IMR-90 (cell line): ENCODE measurements around the gene RGS14. TPM values are rescaled to one million over a fixed set of nuclear protein-coding genes. Genes with fewer than 3 reads are reported as not detected.

Experiments
- ATAC-seq: fragments of 200-7000 bp; cut with Tn5 transposase; 2 replicates; pipeline ENCODE4 v1.9.1; 2020; ENCODE audit warnings: low read depth, mild to moderate bottlenecking, moderate library complexity
- BruUV-seq: library from RNA; stranded (reverse); fragments of 400-500 nt; replicated peaks from 2 replicates; lab custom pipeline; 2021; lab: Mats Ljungman, UMichigan
- CTCF ChIA-PET: fragments of 300-600 bp; formaldehyde crosslinking; extraction: SDS; loops from one replicate; lab custom pipeline; 2021; ENCODE audit warnings: antibody characterized with exemption; lab: Yijun Ruan, JAX
- POLR2A ChIA-PET: fragments of 300-600 bp; sonication (Branson Sonifier 250); formaldehyde crosslinking; loops from one replicate; lab custom pipeline; 2022; ENCODE audit warnings: antibody characterized with exemption; ENCODE audit not compliant: unreplicated experiment; lab: Charles Lee
- DNase-seq: peaks from one replicate; pipeline ENCODE4 v3.0.0; 2013
- H2AFZ ChIP-seq: replicated peaks from 2 replicates; pipeline ENCODE3; 2013; ENCODE audit warnings: low read length, mild to moderate bottlenecking; ENCODE audit not compliant: poor library complexity
- H2AK5ac ChIP-seq: 2 replicates; pipeline ENCODE4 v1.6.1; 2013; ENCODE audit warnings: low read depth, low read length, inconsistent platforms
- H2AK9ac ChIP-seq: replicated peaks from 2 replicates; pipeline ENCODE3; 2013; ENCODE audit warnings: mild to moderate bottlenecking, low read depth, low read length, moderate library complexity; ENCODE audit not compliant: poor library complexity
- H2BK120ac ChIP-seq: 2 replicates; pipeline ENCODE4 v1.6.1; 2013; ENCODE audit warnings: low read depth, low read length, inconsistent platforms
- H2BK15ac ChIP-seq: 3 replicates; pipeline ENCODE4 v1.6.1; 2013; ENCODE audit warnings: low read depth, low read length, inconsistent platforms
- H2BK20ac ChIP-seq: 2 replicates; pipeline ENCODE4 v1.6.1; 2013; ENCODE audit warnings: low read depth, mild to moderate bottlenecking, inconsistent platforms, low read length, moderate library complexity
- H2BK5ac ChIP-seq: 2 replicates; pipeline ENCODE4 v1.6.1; 2013; ENCODE audit warnings: mild to moderate bottlenecking, low read depth, low read length, inconsistent platforms; ENCODE audit not compliant: poor library complexity, severe bottlenecking
- H3K14ac ChIP-seq: replicated peaks from 2 replicates; pipeline ENCODE4 v1.6.1; 2013; ENCODE audit warnings: low read depth, low read length, inconsistent platforms
- H3K18ac ChIP-seq: 2 replicates; pipeline ENCODE4 v1.6.1; 2013; ENCODE audit warnings: low read depth, low read length, control low read depth
- H3K23ac ChIP-seq: 2 replicates; pipeline ENCODE4 v1.6.1; 2013; ENCODE audit warnings: low read depth, low read length, inconsistent platforms
- H3K27ac ChIP-seq: 2 replicates; pipeline ENCODE4 v1.5.1; 2013; ENCODE audit warnings: mild to moderate bottlenecking, control low read depth, low read length; ENCODE audit not compliant: insufficient read depth
- H3K27me3 ChIP-seq: 2 replicates; pipeline ENCODE4 v1.6.1; 2013; ENCODE audit warnings: low read length; ENCODE audit not compliant: control insufficient read depth, insufficient read depth
- H3K36me3 ChIP-seq: 2 replicates; pipeline ENCODE4 v1.6.1; 2013; ENCODE audit warnings: low read length, mixed read lengths; ENCODE audit not compliant: control insufficient read depth, insufficient read depth
- H3K4ac ChIP-seq: 2 replicates; pipeline ENCODE4 v1.6.1; 2013; ENCODE audit warnings: low read depth, low read length, inconsistent platforms
- H3K4me1 ChIP-seq: 2 replicates; pipeline ENCODE4 v1.6.1; 2013; ENCODE audit warnings: low read length, mixed read lengths; ENCODE audit not compliant: control insufficient read depth, insufficient read depth
- H3K4me2 ChIP-seq: 2 replicates; pipeline ENCODE4 v1.6.1; 2013; ENCODE audit warnings: low read depth, mild to moderate bottlenecking, control low read depth, low read length, moderate library complexity
- H3K4me3 ChIP-seq: 2 replicates; pipeline ENCODE4 v1.5.1; 2013; ENCODE audit warnings: low read depth, mild to moderate bottlenecking, control low read depth, low read length, moderate library complexity; ENCODE audit not compliant: insufficient read depth
- H3K56ac ChIP-seq: 2 replicates; pipeline ENCODE4 v1.6.1; 2013; ENCODE audit warnings: low read length, inconsistent platforms; ENCODE audit not compliant: insufficient read depth; ENCODE audit errors: extremely low read depth
- H3K79me1 ChIP-seq, 2 experiments: 2 replicates each; pipeline ENCODE4 v1.6.1; 2013; ENCODE audit warnings: low read length in 2 of 2, inconsistent platforms in 1 of 2, low read depth in 1 of 2
- H3K9ac ChIP-seq: 2 replicates; pipeline ENCODE4 v1.6.1; 2013; ENCODE audit warnings: low read depth, low read length, control low read depth
- H3K9me1 ChIP-seq: 2 replicates; pipeline ENCODE4 v1.6.1; 2013; ENCODE audit warnings: low read length, inconsistent platforms; ENCODE audit not compliant: insufficient read depth
- H3K9me3 ChIP-seq: 2 replicates; pipeline ENCODE4 v1.6.1; 2013; ENCODE audit warnings: low read length; ENCODE audit not compliant: control insufficient read depth, insufficient read depth
- H4K20me1 ChIP-seq: 2 replicates; pipeline ENCODE4 v1.6.1; 2013; ENCODE audit warnings: low read length, inconsistent platforms; ENCODE audit not compliant: insufficient read depth
- H4K5ac ChIP-seq: 2 replicates; pipeline ENCODE4 v1.6.1; 2013; ENCODE audit warnings: mild to moderate bottlenecking, low read depth, low read length, control low read depth
- H4K8ac ChIP-seq, 2 experiments: 2 replicates each; pipeline ENCODE4 v1.6.1; 2013; ENCODE audit warnings: low read depth in 2 of 2, low read length in 2 of 2, control low read depth in 1 of 2, inconsistent platforms in 1 of 2
- H4K91ac ChIP-seq: 2 replicates; pipeline ENCODE4 v1.6.1; 2013; ENCODE audit warnings: low read depth, low read length, inconsistent platforms; ENCODE audit not compliant: insufficient read depth
- CEBPB ChIP-seq: IDR thresholded peaks from 2 replicates; pipeline ENCODE4 v1.6.1; 2012; ENCODE audit warnings: low read depth, low read length, improper control_type of control experiment
- FOS ChIP-seq: fragments of 150-350 bp; IDR thresholded peaks from 2 replicates; pipeline ENCODE4 v1.6.1; 2016; ENCODE audit warnings: low read depth, low read length
- MXI1 ChIP-seq: IDR thresholded peaks from 2 replicates; pipeline ENCODE4 v1.6.1; 2012; ENCODE audit warnings: low read depth, mild to moderate bottlenecking, low read length, moderate library complexity, borderline replicate concordance
- NFE2L2 ChIP-seq: fragments of 150-350 bp; IDR thresholded peaks from 2 replicates; pipeline ENCODE4 v1.6.1; 2016; ENCODE audit warnings: low read depth, mild to moderate bottlenecking, low read length
- RAD21 ChIP-seq: IDR thresholded peaks from 2 replicates; pipeline ENCODE4 v1.6.1; 2012; ENCODE audit warnings: low read length, improper control_type of control experiment
- SMC3 ChIP-seq: fragments of 150-350 bp; IDR thresholded peaks from 2 replicates; pipeline ENCODE4 v1.6.1; 2016; ENCODE audit warnings: low read depth, mild to moderate bottlenecking, antibody characterized with exemption, low read length, moderate library complexity
- WGBS, 2 experiments: methylation state at CpG; one replicate each; pipeline versions ENCODE4 v1.1.5 to v1.1.7; 2013; ENCODE audit warnings: missing lambda C conversion rate in 2 of 2; ENCODE audit not compliant: insufficient read length in 1 of 2; ENCODE audit errors: extremely low coverage in 2 of 2; 5-methylcytosine and 5-hydroxymethylcytosine counted together
- dilution Hi-C: fragments of 300-500 bp; cut with HindIII; formaldehyde crosslinking; loops from one replicate; pipeline ENCODE4 v1.14.3; 2018; ENCODE audit warnings: low sequenced_read_pairs; ENCODE audit not compliant: unreplicated experiment
- in situ Hi-C: fragments of 300-500 bp; cut with MboI; formaldehyde crosslinking; loops from 3 replicates; pipeline ENCODE4 v1.14.3; 2019; ENCODE audit warnings: low sequenced_read_pairs, inconsistent platforms, mixed read lengths
- intact Hi-C: fragments of 100-400 bp; cut with micrococcal nuclease; formaldehyde crosslinking; loops from 2 replicates; pipeline ENCODE4 v1.10.0; 2022
- polyA plus RNA-seq, 3 experiments: library from polyadenylated mRNA; depleted of rRNA; stranded (reverse); fragments of >200 nt; gene quantifications; 2 replicates each; pipeline ENCODE4 v1.2.3, GENCODE V29; 2012; ENCODE audit warnings: low replicate concordance in 1 of 3
- total RNA-seq: library from RNA; depleted of rRNA; stranded (reverse); fragments of >200 nt; gene quantifications from 2 replicates; pipeline ENCODE4 v1.2.3, GENCODE V29; 2012

The RGS14 gene
- total and polyA plus RNA-seq, 2 of the 4 experiments (the other 2 are of a cell fraction) = 1.1 to 6.5 TPM

DNA sequence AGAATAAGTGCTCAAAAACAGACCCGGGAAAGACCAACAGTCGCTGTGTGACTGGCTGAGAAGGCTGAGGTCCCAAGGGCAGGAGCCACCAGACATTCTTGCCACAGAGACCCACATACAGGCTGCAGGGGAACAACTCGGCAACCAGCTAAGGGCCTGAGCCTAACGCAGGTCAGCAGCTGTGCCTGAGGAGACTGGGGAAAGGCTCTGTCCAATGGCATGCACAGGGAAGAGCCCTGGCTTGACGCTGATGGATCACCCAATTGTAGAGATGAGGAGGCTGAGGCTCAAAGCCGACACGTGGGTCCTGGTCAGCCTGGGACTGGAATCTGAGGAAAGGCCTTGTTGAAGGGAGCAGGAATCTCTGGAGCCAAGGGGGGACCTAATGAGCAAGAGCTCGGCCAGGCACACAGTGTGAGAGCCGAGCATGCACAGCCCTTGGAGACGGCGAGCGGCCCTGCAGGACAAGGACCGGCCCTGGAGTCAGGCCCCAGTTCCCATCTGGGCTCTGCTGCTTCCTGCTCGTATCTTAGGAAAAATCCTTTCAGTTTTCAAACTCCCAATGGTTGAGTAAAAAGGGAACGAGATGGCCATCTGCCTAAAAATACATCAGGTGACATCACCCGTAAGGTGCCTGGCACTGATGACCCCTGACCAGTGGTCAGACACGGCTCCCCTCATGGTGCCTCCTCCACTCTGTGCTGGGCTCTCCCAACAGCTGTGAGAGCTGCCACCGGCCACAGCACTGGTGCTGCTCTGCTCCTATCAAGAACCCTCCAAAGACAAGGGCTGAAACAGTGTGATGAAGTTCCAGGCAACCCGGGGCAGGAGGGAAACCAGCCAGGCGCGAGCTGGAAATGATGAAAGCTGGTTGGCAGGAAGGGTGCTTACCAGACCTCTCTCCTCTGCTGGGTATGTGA is 22.7 kb upstream of the RGS14 start:
- Histone ChIP-seq H2AFZ (no peak overlapping the region), H3K14ac (no peak overlapping the region), H4K91ac (no peak overlapping the region), H3K4me2 (no peak overlapping the region), H3K36me3 (peaks cover 85% of the 10 kb centered on the region), H2AK5ac (no peak overlapping the region), H3K9ac (no peak overlapping the region), H3K9me3 (no peaks in the 10 kb centered on the region), H2BK20ac (no peak overlapping the region), H3K79me1 (peaks cover 7 to 20% of the 10 kb centered on the region in 2 experiments), H3K4me3 (no peak overlapping the region), H3K4ac (no peak overlapping the region), H3K56ac (no peak overlapping the region), H2AK9ac (no peak overlapping the region), H3K23ac (no peak overlapping the region), H4K20me1 (peaks cover 13% of the 10 kb centered on the region), H3K27ac (no peak overlapping the region), H2BK5ac (no peak overlapping the region), H4K8ac (no peak overlapping the region), H3K9me1 (0 out of 2 replicates have a peak, but pooled peaks cover 4% of the 10 kb centered on the region), H4K5ac (no peak overlapping the region), H3K4me1 (no peaks in the 10 kb centered on the region), H3K27me3 (no peaks in the 10 kb centered on the region), H3K18ac (no peak overlapping the region), H2BK15ac (no peak overlapping the region), H2BK120ac (no peak overlapping the region)
- ChIA-PET POLR2A (no interaction called here), CTCF (interaction anchor here (0.8 kb wide), 1 partner anchor 25 kb away, joined by 3 read pairs; no protein-coding TSS in a partner anchor)
- TF ChIP-seq MXI1 (no peak), FOS (no peak), RAD21 (no peak), CEBPB (no peak), NFE2L2 (no peak), SMC3 (no peak)
- dilution Hi-C loops = no loop called here
- ATAC-seq = no peak
- 78% methylated on average over 9 of the region's 21 CpGs; no CpG with 5 or more reads in 1 of the 2 experiments for WGBS, 2 experiments
- no peak for DNase-seq
- in situ Hi-C loops = no loop called here
- intact Hi-C loops = no loop called here
- BruUV-seq = no TSS peak
